Smooth muscle cell (in vitro differentiated cells): ENCODE data around the gene PCNX1. TPM values are rescaled to one million over a fixed set of nuclear protein-coding genes. Genes with fewer than 3 reads are reported as not detected.

Experiments used
- DNase-seq: peaks from one replicate; lab custom pipeline; 2025; ENCODE audit not compliant: unreplicated experiment; lab: John Stamatoyannopoulos, UW
- H2AFZ ChIP-seq: fragments of 200-600 bp; sonication (generic); 2 replicates; pipeline ENCODE4 v1.6.0; 2016; ENCODE audit warnings: antibody characterized with exemption, low read depth, mild to moderate bottlenecking
- H3F3A ChIP-seq: fragments of 200-600 bp; sonication (generic); 2 replicates; pipeline ENCODE4 v1.6.0; 2017; ENCODE audit warnings: antibody characterized with exemption, low read depth
- H3K27ac ChIP-seq: fragments of 200-600 bp; sonication (generic); 2 replicates; pipeline ENCODE4 v1.5.1; 2016; ENCODE audit warnings: low read depth, mild to moderate bottlenecking
- H3K27me3 ChIP-seq: fragments of 200-600 bp; sonication (generic); 2 replicates; pipeline ENCODE4 v1.6.1; 2016; ENCODE audit warnings: low read depth, mild to moderate bottlenecking
- H3K36me3 ChIP-seq: fragments of 200-600 bp; sonication (generic); 2 replicates; pipeline ENCODE4 v1.5.1; 2016; ENCODE audit warnings: low read depth
- H3K4me1 ChIP-seq: fragments of 200-600 bp; sonication (generic); 2 replicates; pipeline ENCODE4 v1.5.1; 2016; ENCODE audit warnings: low read depth
- H3K4me2 ChIP-seq: fragments of 200-600 bp; sonication (generic); 2 replicates; pipeline ENCODE4 v1.6.0; 2016; ENCODE audit warnings: mild to moderate bottlenecking
- H3K4me3 ChIP-seq: fragments of 200-600 bp; sonication (generic); 2 replicates; pipeline ENCODE4 v1.5.1; 2016; ENCODE audit warnings: mild to moderate bottlenecking
- H3K79me2 ChIP-seq: fragments of 200-600 bp; sonication (generic); 2 replicates; pipeline ENCODE4 v1.6.0; 2016; ENCODE audit warnings: low read depth, mild to moderate bottlenecking
- H3K9ac ChIP-seq: fragments of 200-600 bp; sonication (generic); 2 replicates; pipeline ENCODE4 v1.6.0; 2016; ENCODE audit warnings: low read depth
- H3K9me3 ChIP-seq: fragments of 200-600 bp; sonication (generic); replicated peaks from 2 replicates; pipeline ENCODE4 v1.5.1; 2016; ENCODE audit warnings: low read depth
- H4K20me1 ChIP-seq: fragments of 200-600 bp; sonication (generic); 2 replicates; pipeline ENCODE4 v1.6.0; 2016; ENCODE audit warnings: low read depth
- WGBS: methylation state at CpG from one replicate; pipeline ENCODE4 v1.1.7; 2016; ENCODE audit warnings: low lambda C conversion rate; 5-methylcytosine and 5-hydroxymethylcytosine counted together
- polyA plus RNA-seq: library from polyadenylated mRNA; unstranded; fragments of >200 nt; fragmentation: Nextera tagmentation; extraction: Ambion mirVana; gene quantifications from 2 replicates; pipeline ENCODE4 v1.2.1, GENCODE V29; 2016
- total RNA-seq: library from RNA; depleted of rRNA; stranded (reverse); fragments of >200 nt; gene quantifications from 2 replicates; pipeline ENCODE4 v1.2.3, GENCODE V29; 2014
- TF ChIP-seq, protein P1 (sequence below): fragments of 200-600 bp; sonication (generic); IDR thresholded peaks from 2 replicates; pipeline ENCODE4 v1.5.1; 2017; ENCODE audit warnings: borderline replicate concordance, mild to moderate bottlenecking, antibody characterized with exemption; ENCODE audit not compliant: insufficient read depth, poor library complexity, severe bottlenecking

PCNX1 gene
- total and polyA plus RNA-seq, 2 experiments from 2014 or later, result 12.2 to 68.2 TPM

DNA sequence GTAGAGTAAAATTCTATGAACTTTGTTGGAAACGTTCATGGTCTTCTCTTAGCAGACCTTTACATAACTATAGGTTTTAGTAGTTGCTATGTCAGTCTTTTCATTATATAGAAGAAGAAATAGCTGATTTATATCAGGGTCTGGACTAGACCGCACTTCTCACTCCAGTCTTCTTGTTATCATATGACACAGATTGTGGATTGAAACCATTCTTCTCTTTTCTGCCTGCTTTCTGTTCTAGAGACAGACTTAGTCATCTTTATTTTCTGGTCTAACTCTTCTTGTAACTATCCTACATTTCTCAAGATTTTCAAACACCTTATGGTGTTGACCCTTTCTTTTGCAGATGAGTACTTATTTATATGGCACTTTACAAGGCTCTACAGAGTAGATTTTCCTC lies 55.7 kb downstream of the PCNX1 start:
- Histone ChIP-seq H2AFZ (no peak overlapping the region), H3K9ac (no peak overlapping the region), H3K4me2 (no peak overlapping the region), H3K4me1 (no peaks in the 10 kb centered on the region), H3F3A (peaks cover 3% of the 10 kb centered on the region), H3K79me2 (peaks cover 58% of the 10 kb centered on the region), H4K20me1 (peaks cover 70% of the 10 kb centered on the region), H3K36me3 (no peaks in the 10 kb centered on the region), H3K4me3 (no peak overlapping the region), H3K9me3 (no peaks in the 10 kb centered on the region), H3K27me3 (no peaks in the 10 kb centered on the region), H3K27ac (no peak overlapping the region)
- 89% methylated on average over 2 of the region's 2 CpGs for WGBS
- DNase-seq, result no peak
- TF ChIP-seq, protein P1, sequence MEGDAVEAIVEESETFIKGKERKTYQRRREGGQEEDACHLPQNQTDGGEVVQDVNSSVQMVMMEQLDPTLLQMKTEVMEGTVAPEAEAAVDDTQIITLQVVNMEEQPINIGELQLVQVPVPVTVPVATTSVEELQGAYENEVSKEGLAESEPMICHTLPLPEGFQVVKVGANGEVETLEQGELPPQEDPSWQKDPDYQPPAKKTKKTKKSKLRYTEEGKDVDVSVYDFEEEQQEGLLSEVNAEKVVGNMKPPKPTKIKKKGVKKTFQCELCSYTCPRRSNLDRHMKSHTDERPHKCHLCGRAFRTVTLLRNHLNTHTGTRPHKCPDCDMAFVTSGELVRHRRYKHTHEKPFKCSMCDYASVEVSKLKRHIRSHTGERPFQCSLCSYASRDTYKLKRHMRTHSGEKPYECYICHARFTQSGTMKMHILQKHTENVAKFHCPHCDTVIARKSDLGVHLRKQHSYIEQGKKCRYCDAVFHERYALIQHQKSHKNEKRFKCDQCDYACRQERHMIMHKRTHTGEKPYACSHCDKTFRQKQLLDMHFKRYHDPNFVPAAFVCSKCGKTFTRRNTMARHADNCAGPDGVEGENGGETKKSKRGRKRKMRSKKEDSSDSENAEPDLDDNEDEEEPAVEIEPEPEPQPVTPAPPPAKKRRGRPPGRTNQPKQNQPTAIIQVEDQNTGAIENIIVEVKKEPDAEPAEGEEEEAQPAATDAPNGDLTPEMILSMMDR, result no peak

DNA sequence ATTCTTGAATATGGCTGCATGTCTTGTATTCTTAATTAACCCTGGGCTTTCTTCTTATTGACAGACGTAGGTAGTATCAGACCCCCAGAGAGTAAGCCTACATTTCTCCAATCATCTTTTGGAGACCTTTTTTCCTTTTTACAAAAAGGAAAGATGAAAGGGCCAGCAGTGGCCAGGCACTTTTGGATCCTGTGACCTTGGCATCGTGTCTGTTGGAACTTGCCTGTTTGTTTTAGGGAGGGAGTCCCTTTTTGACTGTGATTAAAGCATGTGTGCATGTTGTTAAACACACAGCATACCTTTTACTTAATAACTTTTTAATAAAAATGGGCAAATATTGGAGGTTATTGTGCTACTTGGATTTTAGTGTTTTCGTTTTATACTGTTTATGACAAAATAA lies 57.2 kb downstream of the PCNX1 start:
- no peaks in the 10 kb centered on the region for H3K9me3 ChIP-seq
- H2AFZ ChIP-seq, result no peak overlapping the region
- H4K20me1 ChIP-seq, result peaks cover 77% of the 10 kb centered on the region
- H3K4me3 ChIP-seq, result no peak overlapping the region
- H3K4me2 ChIP-seq, result no peak overlapping the region
- TF ChIP-seq, protein P1, result no peak
- no peaks in the 10 kb centered on the region for H3K27me3 ChIP-seq
- peaks cover 4% of the 10 kb centered on the region for H3F3A ChIP-seq
- 95% methylated on average over 3 of the region's 3 CpGs for WGBS
- no peak for DNase-seq
- H3K4me1 ChIP-seq, result no peaks in the 10 kb centered on the region
- no peak overlapping the region for H3K27ac ChIP-seq
- no peak overlapping the region for H3K9ac ChIP-seq
- H3K79me2 ChIP-seq, result peaks cover 60% of the 10 kb centered on the region
- no peaks in the 10 kb centered on the region for H3K36me3 ChIP-seq

DNA sequence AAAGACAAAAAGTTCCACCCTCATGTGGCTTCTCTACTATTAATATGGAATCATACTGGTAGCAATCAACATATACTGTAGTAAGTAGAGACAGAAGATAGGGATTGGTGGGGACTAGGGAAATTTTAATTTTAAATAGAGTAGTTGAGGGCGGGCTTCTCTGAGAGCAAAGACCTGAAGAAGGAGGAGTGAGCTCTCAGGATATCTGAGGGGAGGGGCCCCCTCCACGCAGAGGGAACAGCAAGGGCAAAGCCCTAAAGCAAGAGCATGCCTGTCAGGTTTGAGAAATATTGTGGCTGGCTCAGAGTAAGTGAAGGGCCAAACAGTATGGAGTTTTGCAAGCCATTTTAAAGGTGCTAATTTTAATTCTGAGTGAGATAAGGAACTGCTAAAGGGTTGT lies 64.3 kb downstream of the PCNX1 start:
- H3K27me3 ChIP-seq, result no peaks in the 10 kb centered on the region
- WGBS, result 55% methylated on average over 2 of the region's 2 CpGs
- no peaks in the 10 kb centered on the region for H3K9me3 ChIP-seq
- no peak overlapping the region for H3K27ac ChIP-seq
- H3K4me2 ChIP-seq, result no peak overlapping the region
- DNase-seq, result no peak
- H3K4me3 ChIP-seq, result no peak overlapping the region
- H3F3A ChIP-seq, result peaks cover 4% of the 10 kb centered on the region
- H3K36me3 ChIP-seq, result no peaks in the 10 kb centered on the region
- H4K20me1 ChIP-seq, result peaks cover 76% of the 10 kb centered on the region
- H3K9ac ChIP-seq, result no peak overlapping the region
- peaks cover 39% of the 10 kb centered on the region for H3K79me2 ChIP-seq
- H3K4me1 ChIP-seq, result no peaks in the 10 kb centered on the region
- H2AFZ ChIP-seq, result no peak overlapping the region
- TF ChIP-seq, protein P1, result no peak

DNA sequence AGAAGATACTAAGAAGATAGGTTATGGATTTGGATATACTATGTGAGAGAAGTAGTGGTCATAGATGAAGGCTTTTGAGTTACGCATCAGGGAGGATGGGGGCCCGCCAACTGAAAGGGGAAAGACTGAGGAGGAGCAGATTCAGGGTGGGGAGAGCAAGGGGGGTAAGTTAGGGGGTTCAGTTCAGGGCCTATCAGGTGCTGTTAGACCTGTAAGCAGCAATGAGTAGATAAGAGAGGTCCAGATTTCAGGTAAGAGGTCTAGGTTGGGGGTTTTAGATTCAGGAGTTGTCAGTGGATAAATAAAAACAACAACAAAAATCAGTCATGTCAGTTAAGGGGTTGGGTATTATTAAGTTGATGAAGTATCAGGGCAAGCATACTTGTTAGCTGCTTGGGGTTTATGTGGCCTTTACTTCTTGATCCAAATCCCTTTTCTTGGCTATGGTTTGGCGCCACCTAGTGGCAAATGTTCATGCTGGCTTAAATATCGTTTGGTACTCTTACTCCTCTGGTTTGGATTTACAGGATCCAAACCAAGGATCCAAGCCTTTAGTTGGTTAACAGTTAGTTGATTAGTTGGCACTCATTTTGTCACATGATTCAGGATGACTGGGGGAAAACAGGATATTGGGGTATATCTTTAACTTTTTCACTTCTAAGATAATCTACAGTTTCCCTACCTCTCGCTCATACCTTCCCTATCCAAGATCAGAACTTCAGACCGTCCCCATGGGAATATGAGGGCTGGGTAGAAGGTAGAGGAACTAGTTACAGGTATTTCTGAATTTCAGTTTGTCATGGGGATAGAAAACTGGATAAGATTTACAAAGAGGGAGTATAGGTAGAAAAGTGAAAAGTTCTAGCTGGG lies 65.1 kb downstream of the PCNX1 start:
- H3K4me3 ChIP-seq, result no peak overlapping the region
- no peaks in the 10 kb centered on the region for H3K4me1 ChIP-seq
- no peak overlapping the region for H2AFZ ChIP-seq
- H3K79me2 ChIP-seq, result peaks cover 31% of the 10 kb centered on the region
- WGBS, result 66% methylated on average over 6 of the region's 6 CpGs
- H3K27me3 ChIP-seq, result no peaks in the 10 kb centered on the region
- peaks cover 69% of the 10 kb centered on the region for H4K20me1 ChIP-seq
- H3F3A ChIP-seq, result peaks cover 4% of the 10 kb centered on the region
- peak; percentile 25 for DNase-seq
- H3K36me3 ChIP-seq, result peaks cover 6% of the 10 kb centered on the region
- no peak overlapping the region for H3K4me2 ChIP-seq
- no peak overlapping the region for H3K27ac ChIP-seq
- TF ChIP-seq, protein P1, result peak; percentile 94
- no peaks in the 10 kb centered on the region for H3K9me3 ChIP-seq
- no peak overlapping the region for H3K9ac ChIP-seq
